Endodermal cell (in vitro differentiated cells): ENCODE results near the gene KCNG4. TPM values are rescaled to one million over a fixed set of nuclear protein-coding genes. Genes with fewer than 3 reads are reported as not detected.
"Not testable (repeated sequence)": the region's sequence is repeated elsewhere in the genome, so short reads cannot be mapped to it uniquely, and the experiment has no call there.

ENCODE experiments used
- DNase-seq: peaks from one replicate; pipeline ENCODE4 v3.0.0-alpha.2; 2017
- H3K27ac ChIP-seq: 2 replicates; pipeline ENCODE4 v1.5.1; 2013; ENCODE audit warnings: mild to moderate bottlenecking, low read depth, low read length, moderate library complexity
- H3K27me3 ChIP-seq: 2 replicates; pipeline ENCODE4 v1.6.1; 2013; ENCODE audit warnings: mild to moderate bottlenecking, low read length, moderate library complexity; ENCODE audit not compliant: insufficient read depth, control insufficient read depth, poor library complexity, severe bottlenecking
- H3K36me3 ChIP-seq: 2 replicates; pipeline ENCODE4 v1.7.0; 2013; ENCODE audit warnings: mild to moderate bottlenecking, low read length, moderate library complexity; ENCODE audit not compliant: control insufficient read depth, insufficient read depth
- H3K4me1 ChIP-seq: one replicate; pipeline ENCODE4 v1.7.0; 2013; ENCODE audit warnings: low read length; ENCODE audit not compliant: control insufficient read depth, insufficient read depth
- H3K4me3 ChIP-seq: 2 replicates; pipeline ENCODE4 v1.5.1; 2013; ENCODE audit warnings: mild to moderate bottlenecking, low read length, moderate library complexity
- H3K9ac ChIP-seq: 2 replicates; pipeline ENCODE4 v1.6.1; 2013; ENCODE audit warnings: mild to moderate bottlenecking, low read length, moderate library complexity; ENCODE audit not compliant: poor library complexity, severe bottlenecking; ENCODE audit errors: extremely low read depth
- H3K9me3 ChIP-seq: 2 replicates; pipeline ENCODE4 v1.6.1; 2013; ENCODE audit warnings: mild to moderate bottlenecking, low read length, moderate library complexity; ENCODE audit not compliant: control insufficient read depth
- H3K27ac Mint-ChIP-seq: 2 replicates; pipeline ENCODE4 v1.8.0; 2020; ENCODE audit warnings: mixed read lengths
- H3K27me3 Mint-ChIP-seq: 2 replicates; pipeline ENCODE4 v1.8.0; 2021; ENCODE audit warnings: mild to moderate bottlenecking, mixed read lengths; ENCODE audit not compliant: insufficient read depth
- H3K36me3 Mint-ChIP-seq: 2 replicates; pipeline ENCODE4 v1.8.0; 2020; ENCODE audit warnings: low read depth, mixed read lengths
- H3K4me1 Mint-ChIP-seq: 2 replicates; pipeline ENCODE4 v1.8.0; 2020; ENCODE audit warnings: mixed read lengths
- H3K4me3 Mint-ChIP-seq: 2 replicates; pipeline ENCODE4 v1.8.0; 2020; ENCODE audit warnings: mild to moderate bottlenecking, moderate library complexity, mixed read lengths
- H3K9me3 Mint-ChIP-seq: 2 replicates; pipeline ENCODE4 v1.8.0; 2020; ENCODE audit warnings: mild to moderate bottlenecking, mixed read lengths
- WGBS, 2 experiments: methylation state at CpG; one replicate each; pipeline versions ENCODE4 v1.1.5 to v1.1.7; 2013; ENCODE audit warnings: missing lambda C conversion rate in 2 of 2, mixed read lengths in 1 of 2; ENCODE audit not compliant: insufficient coverage in 1 of 2, insufficient read length in 1 of 2; 5-methylcytosine and 5-hydroxymethylcytosine counted together
- total RNA-seq, 2 donors: library from RNA; stranded (reverse); fragmentation: NEBNext Ultra II Directional in 1 of 2; extraction: Animal tissue kit (Norgen Biotek cat#: 25700) in 1 of 2; gene quantifications; 2 replicates in 1 of 2; 3 replicates in 1 of 2; pipeline ENCODE4 v1.2.1, GENCODE V29; 2021
- TF ChIP-seq, protein P1 (sequence below): fragments of 200-600 bp; sonication (generic); conservative IDR thresholded peaks from 2 replicates; pipeline ENCODE4 v1.5.0; 2021; ENCODE audit warnings: antibody characterized with exemption, mild to moderate bottlenecking

KCNG4 gene
- total RNA-seq, 2 donors from 2014 or later = not detected

DNA sequence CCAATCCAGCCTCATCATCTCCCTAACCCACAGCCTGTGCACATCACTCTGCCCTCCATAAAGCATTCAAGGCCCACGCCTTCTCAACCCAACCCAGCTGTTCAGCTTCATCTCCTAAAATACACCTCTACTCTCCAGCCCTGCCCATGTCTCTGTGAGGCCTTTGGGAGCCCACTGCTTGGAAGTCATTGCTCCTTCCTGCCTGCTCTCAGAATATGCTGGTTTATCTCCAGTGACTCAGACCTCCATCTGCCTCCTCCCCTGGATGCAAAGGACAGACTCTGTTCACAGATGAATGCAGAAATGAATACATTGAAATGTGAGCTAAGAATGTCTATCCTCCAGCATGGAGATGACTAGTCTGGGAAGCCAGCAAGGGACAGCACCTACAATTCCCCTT lies 19.0 kb downstream of the KCNG4 start:
- Mint-ChIP-seq H3K4me3 (no peak overlapping the region), H3K9me3 (no peaks in the 10 kb centered on the region), H3K27ac (no peak overlapping the region), H3K36me3 (no peaks in the 10 kb centered on the region), H3K27me3 (no peaks in the 10 kb centered on the region), H3K4me1 (peaks cover 16% of the 10 kb centered on the region)
- WGBS, 2 experiments = 81 to 100% methylated on average over 1 of the region's 1 CpG
- no peaks in the 10 kb centered on the region for H3K4me1 ChIP-seq
- H3K9me3 ChIP-seq = no peaks in the 10 kb centered on the region
- H3K27ac ChIP-seq = no peak overlapping the region
- H3K36me3 ChIP-seq = no peaks in the 10 kb centered on the region
- H3K4me3 ChIP-seq = no peak overlapping the region
- TF ChIP-seq, protein P1, sequence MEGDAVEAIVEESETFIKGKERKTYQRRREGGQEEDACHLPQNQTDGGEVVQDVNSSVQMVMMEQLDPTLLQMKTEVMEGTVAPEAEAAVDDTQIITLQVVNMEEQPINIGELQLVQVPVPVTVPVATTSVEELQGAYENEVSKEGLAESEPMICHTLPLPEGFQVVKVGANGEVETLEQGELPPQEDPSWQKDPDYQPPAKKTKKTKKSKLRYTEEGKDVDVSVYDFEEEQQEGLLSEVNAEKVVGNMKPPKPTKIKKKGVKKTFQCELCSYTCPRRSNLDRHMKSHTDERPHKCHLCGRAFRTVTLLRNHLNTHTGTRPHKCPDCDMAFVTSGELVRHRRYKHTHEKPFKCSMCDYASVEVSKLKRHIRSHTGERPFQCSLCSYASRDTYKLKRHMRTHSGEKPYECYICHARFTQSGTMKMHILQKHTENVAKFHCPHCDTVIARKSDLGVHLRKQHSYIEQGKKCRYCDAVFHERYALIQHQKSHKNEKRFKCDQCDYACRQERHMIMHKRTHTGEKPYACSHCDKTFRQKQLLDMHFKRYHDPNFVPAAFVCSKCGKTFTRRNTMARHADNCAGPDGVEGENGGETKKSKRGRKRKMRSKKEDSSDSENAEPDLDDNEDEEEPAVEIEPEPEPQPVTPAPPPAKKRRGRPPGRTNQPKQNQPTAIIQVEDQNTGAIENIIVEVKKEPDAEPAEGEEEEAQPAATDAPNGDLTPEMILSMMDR = no peak
- H3K27me3 ChIP-seq = no peaks in the 10 kb centered on the region
- no peak overlapping the region for H3K9ac ChIP-seq
- no peak for DNase-seq

DNA sequence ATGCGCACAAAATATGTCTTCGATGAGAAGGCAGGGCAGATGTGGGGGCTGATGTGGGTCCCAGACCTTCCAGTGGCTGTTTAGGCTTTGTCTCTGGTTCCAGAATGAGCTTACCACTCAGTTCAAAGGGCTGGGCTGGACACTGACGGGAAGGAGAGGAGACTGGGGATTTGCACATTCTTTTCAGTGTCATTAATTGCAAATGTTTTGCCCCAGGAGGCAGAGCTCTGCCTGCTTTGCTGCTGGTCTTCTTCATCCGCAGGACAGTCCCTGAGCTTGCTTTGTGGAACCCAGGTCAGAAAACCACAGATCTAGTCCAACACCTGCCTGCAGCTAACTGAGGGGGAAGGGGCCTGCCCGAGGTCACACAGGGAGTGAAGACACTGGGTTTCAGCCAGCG lies 20.9 kb downstream of the KCNG4 start:
- H3K27me3 Mint-ChIP-seq = no peaks in the 10 kb centered on the region
- no peaks in the 10 kb centered on the region for H3K36me3 Mint-ChIP-seq
- no peaks in the 10 kb centered on the region for H3K4me1 ChIP-seq
- peak; percentile 71 for DNase-seq
- TF ChIP-seq, protein P1 = no peak
- H3K4me3 ChIP-seq = no peak overlapping the region
- no peak overlapping the region for H3K9ac ChIP-seq
- H3K27me3 ChIP-seq = no peaks in the 10 kb centered on the region
- H3K36me3 ChIP-seq = no peaks in the 10 kb centered on the region
- H3K4me1 Mint-ChIP-seq = peaks cover 16% of the 10 kb centered on the region
- no peaks in the 10 kb centered on the region for H3K9me3 ChIP-seq
- H3K9me3 Mint-ChIP-seq = no peaks in the 10 kb centered on the region
- WGBS, 2 experiments = 72% methylated on average over 4 to 6 of the region's 6 CpGs
- H3K4me3 Mint-ChIP-seq = no peak overlapping the region
- H3K27ac Mint-ChIP-seq = peak overlapping the region; percentile 72
- H3K27ac ChIP-seq = no peak overlapping the region

DNA sequence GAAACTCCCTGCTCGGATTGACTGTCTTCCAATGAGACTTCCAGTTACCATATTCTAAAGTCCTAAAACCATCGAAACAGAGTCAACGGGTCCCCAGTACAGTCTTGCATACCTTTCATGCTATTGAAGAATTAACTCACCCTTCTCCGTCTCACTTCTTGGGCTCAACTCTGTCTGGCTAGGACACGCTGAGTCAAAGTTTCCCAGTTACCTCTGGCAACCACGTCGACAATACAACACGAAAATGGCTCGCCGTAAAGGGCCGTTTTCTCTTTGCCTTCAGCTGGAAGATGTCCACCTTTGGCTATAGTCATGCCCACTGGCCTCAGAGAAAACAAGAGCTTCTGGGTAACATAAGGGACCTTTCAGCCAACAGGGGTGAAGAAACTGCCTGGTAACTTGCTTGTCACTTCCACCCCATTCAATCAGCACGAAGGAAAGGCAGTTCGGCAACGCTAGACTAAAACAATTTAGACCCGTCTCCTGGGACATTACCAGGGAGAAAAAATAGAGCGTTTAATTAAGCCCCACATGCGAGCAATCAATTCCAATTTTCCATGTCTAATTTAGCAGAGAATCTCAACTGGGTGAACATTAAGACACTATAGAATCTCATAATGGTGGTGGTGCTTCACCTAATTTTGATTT lies 21.5 kb downstream of the KCNG4 start:
- no peak overlapping the region for H3K4me3 ChIP-seq
- H3K9ac ChIP-seq = no peak overlapping the region
- Mint-ChIP-seq H3K4me1 (peaks cover 16% of the 10 kb centered on the region), H3K9me3 (no peaks in the 10 kb centered on the region), H3K27me3 (no peaks in the 10 kb centered on the region), H3K4me3 (no peak overlapping the region), H3K27ac (peak overlapping the region; percentile 72), H3K36me3 (no peaks in the 10 kb centered on the region)
- H3K27ac ChIP-seq = no peak overlapping the region
- no peaks in the 10 kb centered on the region for H3K4me1 ChIP-seq
- TF ChIP-seq, protein P1 = no peak
- WGBS, 2 experiments = 91 to 97% methylated on average over 13 to 17 of the region's 17 CpGs
- H3K36me3 ChIP-seq = no peaks in the 10 kb centered on the region
- H3K9me3 ChIP-seq = no peaks in the 10 kb centered on the region
- no peaks in the 10 kb centered on the region for H3K27me3 ChIP-seq
- DNase-seq = no peak

DNA sequence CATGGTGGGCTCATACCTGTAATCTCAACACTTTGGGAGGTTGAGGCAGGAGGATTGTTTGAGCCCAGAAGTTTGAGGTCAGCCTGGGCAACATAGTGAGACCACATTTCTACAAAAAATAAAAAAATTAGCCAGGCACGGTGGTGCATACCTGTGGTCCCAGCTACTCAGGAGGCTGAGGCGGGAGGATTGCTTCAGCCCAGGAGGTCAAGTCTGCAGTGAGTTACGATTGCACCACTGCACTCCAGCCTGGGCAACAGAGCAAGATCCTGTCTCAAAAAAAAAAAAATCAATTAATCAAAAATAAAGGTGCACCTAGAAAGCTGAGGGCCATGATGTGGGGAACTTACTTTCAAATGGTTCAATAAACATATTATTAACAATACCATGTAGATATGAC lies 23.7 kb downstream of the KCNG4 start:
- H3K36me3 ChIP-seq, H3K36me3 Mint-ChIP-seq, H3K9me3 ChIP-seq, H3K9ac ChIP-seq, H3K27ac ChIP-seq, H3K27me3 Mint-ChIP-seq, H3K4me3 ChIP-seq, H3K4me3 Mint-ChIP-seq, DNase-seq, H3K4me1 ChIP-seq, H3K27me3 ChIP-seq, H3K27ac Mint-ChIP-seq, H3K9me3 Mint-ChIP-seq: not testable (repeated sequence)
- 84 to 89% methylated on average over 3 of the region's 3 CpGs for WGBS, 2 experiments
- peaks cover 16% of the 10 kb centered on the region for H3K4me1 Mint-ChIP-seq
